K562 (cell line): ENCODE data around the gene CIB2. TPM values are rescaled to one million over a fixed set of nuclear protein-coding genes. Genes with fewer than 3 reads are reported as not detected.

Source experiments
- ARID1B ChIP-seq: fragments of 450-650 bp; IDR thresholded peaks from 2 replicates; pipeline ENCODE4 v1.6.1; 2016; ENCODE audit warnings: antibody characterized with exemption, mild to moderate bottlenecking, inconsistent platforms
- BMI1 ChIP-seq: fragments of 150-350 bp; IDR thresholded peaks from 2 replicates; pipeline ENCODE4 v1.6.1; 2014; ENCODE audit warnings: low read length
- HOXB6 ChIP-seq: fragments of 250-450 bp; sonication (Bioruptor Pico); IDR thresholded peaks from 2 replicates; pipeline ENCODE4 v1.5.1; 2022; ENCODE audit warnings: mild to moderate bottlenecking, borderline replicate concordance
- KDM4B ChIP-seq, 2 experiments: fragments of 450-650 bp in 1 of 2; sonication (generic) in 1 of 2; IDR thresholded peaks; 2 replicates each; pipeline ENCODE4 v1.6.1; 2016 to 2017; ENCODE audit warnings: borderline replicate concordance in 2 of 2, antibody characterized with exemption in 1 of 2, low read depth in 1 of 2, mild to moderate bottlenecking in 1 of 2
- MTA3 ChIP-seq: fragments of 450-650 bp; formaldehyde crosslinking; IDR thresholded peaks from 2 replicates; pipeline ENCODE4 v1.6.1; 2017; ENCODE audit warnings: mild to moderate bottlenecking, borderline replicate concordance
- NFATC3 ChIP-seq: fragments of 450-650 bp; IDR thresholded peaks from 2 replicates; pipeline ENCODE4 v1.6.1; 2017; ENCODE audit warnings: mild to moderate bottlenecking
- PATZ1 ChIP-seq: fragments of 250-450 bp; sonication (Bioruptor Pico); IDR thresholded peaks from 2 replicates; pipeline ENCODE4 v1.5.0; 2020; ENCODE audit warnings: mild to moderate bottlenecking, borderline replicate concordance
- RFX1 ChIP-seq: fragments of 450-650 bp; IDR thresholded peaks from 2 replicates; pipeline ENCODE4 v1.6.1; 2016; ENCODE audit warnings: mild to moderate bottlenecking, moderate library complexity
- SAFB ChIP-seq: fragments of 200-400 bp; formaldehyde crosslinking; IDR thresholded peaks from 2 replicates; pipeline ENCODE4 v1.6.1; 2017; ENCODE audit warnings: low read depth, low read length, borderline replicate concordance
- SRSF1 ChIP-seq: fragments of 200-400 bp; formaldehyde crosslinking; IDR thresholded peaks from 2 replicates; pipeline ENCODE4 v1.6.1; 2017; ENCODE audit warnings: mild to moderate bottlenecking, low read depth, low read length, moderate library complexity
- STAT6 ChIP-seq: sonication (generic); formaldehyde crosslinking; IDR thresholded peaks from 2 replicates; pipeline ENCODE4 v1.8.1; 2023; ENCODE audit warnings: mild to moderate bottlenecking, missing genetic modification reagents
- TAF1 ChIP-seq: IDR thresholded peaks from 2 replicates; pipeline ENCODE4 v1.6.1; 2011; ENCODE audit warnings: mild to moderate bottlenecking, low read length, moderate library complexity; ENCODE audit not compliant: insufficient read depth, control insufficient read depth, severe bottlenecking; ENCODE audit errors: extremely low read depth
- TBL1XR1 ChIP-seq, 2 experiments: IDR thresholded peaks; 2 replicates each; pipeline ENCODE4 v1.6.1; 2012; ENCODE audit warnings: improper control_type of control experiment in 2 of 2, low read length in 2 of 2, mild to moderate bottlenecking in 1 of 2
- YY1 ChIP-seq, 3 experiments: IDR thresholded peaks; 2 replicates each; pipeline ENCODE4 v1.6.1; 2011; ENCODE audit warnings: low read length in 2 of 3, mild to moderate bottlenecking in 2 of 3, moderate library complexity in 2 of 3, borderline replicate concordance in 1 of 3, control low read depth in 1 of 3, low read depth in 1 of 3; ENCODE audit not compliant: insufficient read depth in 3 of 3, insufficient replicate concordance in 2 of 3, control insufficient read depth in 1 of 3, insufficient read length in 1 of 3; ENCODE audit errors: extremely low read depth in 1 of 3
- ZBTB43 ChIP-seq: sonication (generic); formaldehyde crosslinking; IDR thresholded peaks from 2 replicates; pipeline ENCODE4 v1.8.0; 2023; ENCODE audit warnings: mild to moderate bottlenecking, missing genetic modification reagents
- ZNF41 ChIP-seq: fragments of 250-450 bp; sonication (Bioruptor Pico); conservative IDR thresholded peaks from 2 replicates; pipeline ENCODE4 v1.4.0; 2020; ENCODE audit warnings: mild to moderate bottlenecking
- ZNF707 ChIP-seq: fragments of 250-450 bp; sonication (Bioruptor Pico); conservative IDR thresholded peaks from 2 replicates; pipeline ENCODE4 v1.8.0; 2022; ENCODE audit warnings: inconsistent platforms, mild to moderate bottlenecking, moderate library complexity
- polyA plus RNA-seq, 8 experiments: library from polyadenylated mRNA; depleted of rRNA in 4 of 8; stranded (reverse) in 5 of 8; unstranded in 3 of 8; fragments of >200 nt; fragmentation: Nextera tagmentation in 2 of 8; fragmentation: Illumina TruSeq in 1 of 8; extraction: Ambion mirVana in 2 of 8; extraction: Trizol in 1 of 8; gene quantifications; 2 replicates each; pipeline versions ENCODE4 v1.2.1 to v1.2.3, GENCODE V29; 2011 to 2014; ENCODE audit warnings: inconsistent platforms in 1 of 8, missing spikeins in 1 of 8
- total RNA-seq, 7 experiments: library from RNA; depleted of rRNA in 6 of 7; stranded (reverse); fragments of >200 nt in 6 of 7; fragmentation: Illumina TruSeq in 2 of 7; extraction: Trizol in 2 of 7; gene quantifications; 2 replicates each; pipeline versions ENCODE4 v1.2.1 to v1.2.3, GENCODE V29; 2011 to 2021; ENCODE audit warnings: low replicate concordance in 1 of 7

The CIB2 gene
- total and polyA plus RNA-seq, 9 of the 15 experiments (the other 6 are each of a cell fraction or from before 2014, with no cell fraction given), result 1.5 to 37.4 (median 19.4) TPM

- peak in 2 of 3 experiments; percentile 29 to 49 for TF ChIP-seq YY1 (IDR thresholded peaks at IDR 0.05; ENCODE audit: borderline replicate concordance in 1 of 3, control insufficient read depth in 1 of 3, extremely low read depth in 1 of 3, insufficient read depth in 3 of 3, insufficient read length in 1 of 3, insufficient replicate concordance in 2 of 3, low read depth in 1 of 3, low read length in 2 of 3)
- no peak for TF ChIP-seq RFX1
- no peak for TF ChIP-seq STAT6 (CRISPR knock-in tag)
- no peak for TF ChIP-seq KDM4B (IDR thresholded peaks at IDR 0.05; ENCODE audit: borderline replicate concordance in 2 of 2, low read depth in 1 of 2)
- no peak for TF ChIP-seq SAFB
- TF ChIP-seq NFATC3, result no peak
- no peak for TF ChIP-seq ARID1B
- TF ChIP-seq SRSF1, result no peak
- TF ChIP-seq ZNF41, result no peak
- TF ChIP-seq ZBTB43 (CRISPR knock-in tag), result no peak
- no peak for TF ChIP-seq PATZ1 (CRISPR knock-in tag)
- peak; percentile 52; the same call in 1 of the 2 replicates for TF ChIP-seq MTA3
- no peak for TF ChIP-seq HOXB6 (CRISPR knock-in tag)
- no peak for TF ChIP-seq TAF1
- no peak for TF ChIP-seq TBL1XR1 (IDR thresholded peaks at IDR 0.05; ENCODE audit: low read length in 2 of 2)
- no peak for TF ChIP-seq ZNF707
- no peak for TF ChIP-seq BMI1
These were observed 54.0 kb downstream of the CIB2 start, which contains the start of gene TBC1D2B (continued) for GRCh38 chr15:78077053-78077870.
